HG03103 (cell line): ENCODE data around the gene F3.

Experiments used
- ATAC-seq: cut with Tn5 transposase; IDR thresholded peaks from one replicate; pipeline ENCODE4 v1.9.1; 2021; ENCODE audit warnings: low read depth; ENCODE audit not compliant: unreplicated experiment

Gene F3

DNA sequence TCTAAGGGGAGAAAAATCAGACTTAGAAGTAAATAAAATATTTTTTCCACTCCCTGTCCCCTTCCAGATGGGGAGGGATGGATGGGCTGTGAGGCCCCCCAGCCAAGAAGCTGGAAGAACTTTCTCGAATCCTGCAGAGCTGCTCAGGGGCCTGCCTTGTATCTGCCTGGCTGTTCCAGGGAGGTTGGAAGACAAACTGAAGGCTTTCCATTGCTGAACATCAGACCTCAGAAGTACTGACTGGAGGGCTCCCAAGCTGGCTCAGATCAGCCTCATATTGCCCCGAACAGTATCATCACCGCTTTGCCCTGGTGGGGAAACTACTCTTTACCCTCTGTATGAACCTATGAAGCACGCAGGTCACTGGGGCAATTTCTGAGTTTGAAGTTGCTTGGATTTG, 12.4 kb upstream of the F3 start:
- no peak for ATAC-seq

DNA sequence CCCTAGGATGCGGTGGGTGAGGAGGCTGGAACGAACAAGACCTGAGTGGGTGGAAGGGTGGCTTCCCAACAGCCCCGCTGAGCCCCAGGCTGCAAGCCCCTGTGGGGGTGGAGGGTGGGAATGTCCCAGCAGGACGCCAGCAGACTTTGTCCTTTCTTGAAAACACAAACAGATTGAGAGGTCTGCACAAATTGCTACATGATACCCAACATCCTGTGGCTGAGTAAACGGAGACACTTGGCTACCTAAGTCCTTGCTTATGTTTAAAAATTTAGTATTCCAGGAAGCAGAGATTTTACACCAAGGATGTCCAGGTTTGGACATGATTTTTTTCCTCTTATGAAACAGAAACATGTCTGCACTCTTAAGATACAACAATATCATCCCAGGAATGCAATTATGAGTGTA, 11.8 kb upstream of the F3 start:
- ATAC-seq, result no peak

DNA sequence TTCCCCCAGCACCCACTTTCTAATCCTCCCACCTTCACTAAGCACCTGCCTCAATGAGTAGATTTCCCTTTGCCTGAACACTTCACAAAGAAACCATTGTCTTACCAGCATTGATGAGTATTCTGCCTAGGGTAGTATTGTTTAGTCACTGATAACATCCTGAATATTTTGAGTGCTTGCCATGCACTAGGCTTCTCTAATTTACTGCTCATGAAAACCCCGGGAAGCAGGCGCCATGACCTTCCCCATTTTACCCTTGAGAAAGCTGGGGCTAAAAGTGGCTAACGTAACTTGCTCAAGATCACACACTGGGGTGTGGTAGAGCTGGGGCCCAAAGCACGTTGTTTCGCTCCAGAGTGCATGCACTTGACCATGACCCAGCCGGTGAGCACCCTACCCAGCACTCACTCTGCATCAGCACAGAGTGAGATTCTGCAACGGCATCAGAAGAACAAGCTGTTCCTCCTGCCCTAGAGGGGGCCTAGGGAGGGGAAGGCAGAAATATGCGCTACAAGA, 10.6 kb upstream of the F3 start:
- ATAC-seq, result no peak

DNA sequence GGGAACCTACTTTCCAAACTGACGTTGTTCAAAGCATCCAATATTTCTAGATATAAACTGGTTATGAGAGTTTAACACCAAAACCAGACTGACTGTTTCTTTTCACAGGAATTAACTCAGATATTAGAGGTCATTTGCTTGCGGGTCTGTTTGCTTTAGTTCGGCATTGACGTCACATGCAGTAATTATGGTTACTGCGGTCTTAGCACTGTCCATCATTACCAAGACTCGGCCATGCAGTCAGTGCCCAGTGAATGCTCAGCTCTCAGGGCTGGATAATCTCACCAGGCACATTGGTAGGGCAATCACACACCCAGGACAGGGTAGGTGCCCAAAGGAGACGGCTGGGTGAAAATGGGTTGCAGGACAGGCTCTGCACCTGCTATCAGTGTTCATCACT, 9.9 kb upstream of the F3 start:
- ATAC-seq, result no peak

DNA sequence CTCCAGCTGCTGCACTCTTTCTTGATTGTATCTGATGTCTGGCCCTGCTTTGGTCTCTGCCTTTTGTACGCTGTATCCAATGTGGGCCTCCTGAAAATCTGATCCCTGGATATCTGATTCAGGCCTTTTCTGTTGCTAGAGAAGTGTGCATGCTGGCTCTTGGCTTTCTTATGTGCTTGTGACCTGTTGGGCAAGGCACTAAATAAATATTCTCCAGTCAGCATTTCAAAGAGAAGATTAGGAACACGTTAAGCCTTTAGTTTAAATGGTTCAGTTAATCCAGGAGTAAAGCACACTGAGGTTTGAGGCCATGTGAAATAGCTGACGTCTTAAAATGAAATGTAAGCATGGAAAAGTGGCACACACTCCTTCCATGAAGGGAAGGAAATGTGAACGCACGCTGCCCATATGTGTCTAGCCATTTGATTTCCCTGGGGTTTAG, 9.3 kb upstream of the F3 start:
- no peak for ATAC-seq

DNA sequence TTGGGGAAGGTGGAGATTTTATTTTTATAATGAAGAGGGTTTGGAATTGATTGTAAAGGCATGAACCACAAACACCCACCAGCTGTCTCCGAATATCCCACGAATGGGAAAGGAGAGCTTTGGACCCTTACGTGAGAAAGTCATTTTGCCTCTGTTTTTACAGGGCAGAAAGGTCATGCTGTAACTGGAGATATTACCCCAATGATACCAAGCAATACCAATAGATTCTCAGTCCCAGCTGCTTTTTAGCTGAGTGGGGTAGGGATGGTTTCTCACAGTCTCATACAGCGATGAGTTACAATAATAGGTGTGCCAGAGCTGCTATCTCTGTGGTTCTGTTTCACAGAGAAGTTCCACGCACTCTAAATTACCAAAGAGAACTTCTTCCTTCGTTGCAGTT, 8.8 kb upstream of the F3 start:
- ATAC-seq, result no peak

DNA sequence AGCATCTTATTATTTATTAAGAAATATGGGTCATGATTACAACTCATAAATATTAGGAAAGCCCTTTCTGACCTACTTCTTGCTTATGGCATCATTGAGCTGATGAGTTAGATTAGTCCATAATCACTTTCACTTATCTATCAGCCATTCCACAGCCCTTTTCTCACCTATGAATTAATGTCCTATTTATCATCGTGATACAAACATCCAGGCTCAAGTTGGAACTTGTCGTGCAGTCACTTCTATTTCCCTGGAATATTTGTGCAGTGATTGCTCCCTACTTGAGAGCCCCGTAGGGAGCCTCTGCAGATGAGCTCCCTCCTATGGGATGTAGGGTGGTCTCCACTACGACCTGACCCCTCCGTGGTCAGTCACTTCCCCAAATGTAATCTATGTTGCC, 8.1 kb upstream of the F3 start:
- no peak for ATAC-seq

DNA sequence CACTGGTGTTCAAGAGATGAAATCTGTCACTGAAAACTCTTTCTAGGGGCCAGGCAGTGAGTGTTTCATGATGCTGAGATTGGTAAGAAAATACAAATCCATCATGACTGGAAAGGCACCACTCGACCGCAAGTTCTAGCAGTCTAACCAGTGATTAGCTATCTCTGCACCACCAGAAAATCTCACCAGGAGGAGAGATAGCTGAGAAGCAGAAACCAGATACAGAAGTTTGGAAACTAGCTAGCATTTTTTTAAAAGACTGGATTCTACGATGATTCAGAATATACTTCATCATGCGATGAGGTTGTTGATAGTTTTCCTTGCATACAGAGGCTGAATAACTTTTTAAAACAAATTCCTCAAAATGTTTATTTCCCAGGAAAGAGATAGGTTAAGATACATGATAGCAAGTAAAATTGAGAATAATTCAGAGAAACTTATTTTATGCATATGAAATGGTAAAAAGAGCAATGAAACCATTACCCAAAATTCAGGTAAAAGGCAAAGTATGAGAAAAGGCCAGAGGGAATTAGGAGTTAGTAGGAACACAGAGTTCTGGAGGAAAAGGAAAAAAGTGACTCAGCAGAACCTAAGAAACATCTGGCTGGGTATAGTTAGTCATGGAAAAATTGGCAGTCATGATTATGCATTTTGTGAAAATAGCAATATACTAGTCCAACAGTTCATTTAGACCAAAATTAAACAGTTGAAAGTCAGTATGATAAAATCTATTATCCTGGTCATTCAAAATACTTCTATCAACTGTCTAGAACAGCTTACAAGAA, 3.3 kb upstream of the F3 start:
- no peak for ATAC-seq

DNA sequence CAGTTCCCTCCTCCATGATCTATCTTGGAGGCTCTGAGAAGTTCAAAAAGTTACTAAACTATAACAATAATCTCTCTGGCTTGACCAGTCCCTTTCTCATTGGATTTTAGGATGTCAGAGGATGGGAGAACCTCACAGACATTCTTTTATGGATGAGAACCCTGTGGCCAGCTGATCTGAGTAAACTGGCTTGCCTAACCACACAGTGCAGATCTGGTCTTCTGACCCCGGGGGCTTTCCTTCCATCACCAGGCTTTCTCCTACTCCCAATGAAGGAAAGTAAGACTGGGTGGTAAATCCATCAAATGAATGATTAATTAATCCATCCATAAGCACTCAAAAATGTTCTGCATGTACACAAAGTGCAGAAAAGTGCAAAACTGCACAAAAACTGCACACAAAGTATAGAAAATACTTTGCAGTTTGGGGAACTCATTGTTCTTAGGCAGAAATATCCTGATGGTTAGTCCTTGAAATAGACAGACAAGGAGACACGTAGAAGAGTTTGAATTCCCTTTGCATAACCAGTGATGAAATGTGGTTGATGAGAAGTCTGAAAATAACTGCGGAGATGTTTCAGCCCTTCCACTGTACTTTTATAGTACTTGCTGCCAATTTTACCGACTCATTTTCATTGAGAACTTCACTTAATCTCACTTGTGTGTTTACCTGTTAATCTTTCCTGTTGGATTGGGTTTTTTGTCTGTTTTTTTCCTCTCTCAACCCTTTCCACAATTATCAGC, 2.5 kb upstream of the F3 start:
- ATAC-seq, result no peak

DNA sequence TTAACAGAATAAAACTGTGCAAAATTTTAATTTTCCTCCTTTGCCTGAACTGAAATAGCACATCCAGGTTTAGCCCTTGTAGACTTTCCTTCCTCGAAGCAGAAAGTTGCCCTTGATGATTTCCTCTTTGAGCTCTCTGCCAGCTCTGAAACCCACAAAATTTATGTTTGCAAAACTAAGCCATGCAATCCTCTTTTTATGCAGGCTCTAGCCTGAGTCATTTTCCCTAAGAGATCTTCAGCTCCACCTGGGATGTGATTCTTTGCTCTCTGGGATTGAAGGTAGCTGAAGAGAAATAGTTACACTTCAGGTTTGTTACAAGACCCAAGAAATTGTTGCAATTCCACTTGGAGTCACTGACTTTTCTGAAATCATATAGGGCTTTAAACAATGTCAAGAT, 1.4 kb upstream of the F3 start:
- no peak for ATAC-seq

DNA sequence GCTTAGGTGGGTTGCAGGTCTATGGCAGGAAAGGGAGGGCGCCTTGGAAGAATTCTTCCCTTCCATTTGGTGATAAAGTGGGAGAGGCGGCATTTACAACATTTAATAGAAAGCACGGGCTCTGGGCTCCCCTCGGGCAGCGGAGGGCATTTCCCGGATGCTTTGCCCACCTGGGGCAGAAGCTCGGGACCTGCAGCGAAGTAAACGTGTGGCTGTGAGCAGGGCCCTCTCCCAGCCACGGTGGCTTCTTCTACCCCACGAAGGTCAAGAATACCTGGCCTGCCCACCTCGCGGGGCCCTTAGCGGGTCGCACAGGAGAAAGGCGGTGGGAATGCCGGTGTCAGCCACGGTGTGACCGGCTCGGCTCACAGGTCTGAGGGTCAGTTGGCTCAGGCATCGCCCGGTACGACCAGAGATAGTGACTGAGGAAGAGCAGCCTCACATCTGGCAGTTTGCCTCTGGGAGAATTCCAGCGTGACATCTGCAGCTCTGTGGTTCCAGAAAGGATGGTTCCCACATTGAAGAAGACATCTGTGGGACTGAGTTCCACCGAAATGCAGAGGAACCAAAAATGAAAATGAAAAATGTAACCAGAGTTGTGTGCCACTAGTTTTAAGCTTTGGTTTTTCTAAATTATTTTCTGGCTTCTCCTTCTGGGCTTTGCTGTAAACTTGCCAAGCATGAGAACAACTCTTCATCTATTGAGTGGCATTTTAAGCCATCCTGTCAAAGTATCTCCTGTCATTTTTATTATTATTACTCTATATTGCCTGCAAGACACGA, 720 bp upstream of the F3 start:
- no peak for ATAC-seq

DNA sequence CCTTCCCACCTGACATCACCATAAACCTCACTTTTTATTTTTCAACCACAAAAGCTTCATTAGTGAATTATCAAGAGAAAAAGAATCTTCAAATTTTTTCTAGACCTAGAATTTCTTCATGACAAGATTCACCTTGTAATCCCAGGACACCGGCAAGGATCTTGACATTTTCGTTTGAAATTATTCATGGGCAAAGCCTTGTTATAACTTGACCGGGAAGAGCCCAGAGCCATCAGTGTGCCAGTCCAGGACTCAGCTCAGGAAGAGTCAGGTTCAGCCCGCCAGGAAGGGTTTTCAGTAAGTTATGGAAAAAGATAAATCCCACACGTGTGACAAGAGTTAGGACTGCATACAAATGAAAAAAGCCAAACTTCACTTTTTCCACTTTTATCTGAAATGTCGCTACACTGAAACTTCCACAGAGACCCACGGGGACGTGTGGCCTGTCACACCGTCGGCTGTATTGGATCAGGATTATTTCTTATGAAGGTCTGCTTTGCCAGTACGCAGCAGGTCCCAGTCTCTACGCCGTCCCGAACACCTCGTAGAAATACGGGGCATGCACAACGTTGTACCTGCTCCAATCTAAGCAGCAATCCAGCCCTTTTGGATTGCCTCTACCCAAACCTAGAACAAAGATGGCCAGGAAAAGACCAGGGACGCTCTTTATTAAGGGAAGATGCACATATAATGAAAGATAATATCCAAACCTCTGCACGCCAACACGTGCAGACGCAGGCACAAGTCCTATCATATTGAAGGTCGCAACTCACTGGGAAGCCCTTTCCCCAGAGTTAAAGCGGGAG, 916 bp downstream of the F3 start:
- ATAC-seq, result no peak

DNA sequence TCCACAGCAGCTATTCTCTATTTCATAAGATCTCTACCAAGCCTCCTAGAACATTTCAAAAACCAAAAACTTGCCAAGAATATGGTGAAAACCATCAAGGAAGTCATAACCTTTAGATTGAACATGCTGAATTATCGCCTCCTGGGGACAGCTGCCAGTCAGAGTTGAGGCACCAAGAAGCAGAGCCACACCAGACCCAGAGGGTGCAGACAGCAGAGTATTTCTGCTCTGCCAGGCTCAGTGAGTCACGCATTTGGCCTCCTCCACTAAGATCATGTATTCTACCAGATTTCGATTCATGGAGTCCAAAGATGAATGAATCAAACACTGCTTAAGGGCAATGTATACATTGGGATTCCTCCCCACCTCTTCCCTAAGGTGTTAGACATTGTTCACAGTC, 2.1 kb downstream of the F3 start:
- ATAC-seq, result no peak

DNA sequence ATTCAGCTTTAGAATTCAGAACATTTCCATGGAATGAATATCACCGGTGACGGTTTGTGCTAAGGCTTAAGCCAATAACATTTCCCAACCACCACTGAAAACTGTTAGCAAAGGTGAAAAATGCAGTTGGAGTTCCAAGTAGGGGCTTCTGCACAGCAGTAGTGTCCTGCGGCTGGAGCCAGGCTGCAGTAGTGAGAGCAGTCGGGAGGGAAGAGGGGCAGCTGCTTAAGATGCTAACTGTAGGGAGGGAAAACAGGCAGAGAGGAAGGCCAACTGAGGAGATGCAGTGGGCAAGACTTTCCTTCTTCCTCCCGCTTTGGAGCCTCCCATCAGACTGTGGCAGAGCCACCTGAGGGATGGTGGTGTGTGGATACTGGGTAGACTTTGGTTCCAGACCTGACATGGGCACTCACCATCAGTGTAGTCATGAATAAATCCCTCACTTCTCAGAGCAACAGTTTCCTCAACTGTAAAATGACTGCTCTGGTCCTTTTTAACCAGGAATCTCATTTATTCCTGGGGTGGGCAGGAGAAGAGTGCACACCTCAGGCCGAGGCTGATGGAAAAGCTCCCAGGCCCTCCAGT, 3.2 kb downstream of the F3 start:
- ATAC-seq, result no peak

DNA sequence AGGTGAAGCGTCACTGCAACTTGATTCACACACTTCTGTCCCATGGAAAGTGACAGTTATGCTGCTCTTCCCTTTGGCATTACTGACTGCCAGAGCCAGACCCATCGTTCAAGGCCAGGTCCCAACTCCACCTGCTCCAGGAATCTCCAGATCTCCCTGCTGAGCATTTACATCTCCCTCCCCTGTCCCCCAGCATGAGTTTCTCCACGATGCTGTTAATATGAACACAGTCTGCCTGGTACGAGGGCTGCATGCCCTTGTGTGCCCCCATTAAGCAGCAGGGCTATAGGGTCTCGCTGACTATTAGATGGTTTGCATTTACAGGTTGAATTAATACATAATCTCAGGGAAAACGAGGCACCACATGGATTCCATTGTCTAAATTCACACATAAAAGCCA, 4.3 kb downstream of the F3 start:
- no peak for ATAC-seq

DNA sequence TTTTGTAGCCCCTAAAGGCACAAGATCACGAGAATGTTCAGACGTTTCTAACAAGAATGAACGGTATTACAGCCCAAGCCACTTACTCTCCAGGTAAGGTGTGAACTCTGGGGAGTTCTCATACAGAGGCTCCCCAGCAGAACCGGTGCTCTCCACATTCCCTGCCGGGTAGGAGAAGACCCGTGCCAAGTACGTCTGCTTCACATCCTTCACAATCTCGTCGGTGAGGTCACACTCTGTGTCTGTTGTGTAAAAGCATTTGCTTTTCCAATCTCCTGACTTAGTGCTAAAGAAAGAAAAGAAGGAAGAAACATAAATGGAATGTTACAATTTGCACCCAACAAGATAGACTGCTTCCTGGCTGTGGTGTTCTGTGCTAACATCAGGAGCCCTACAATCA, 5.7 kb downstream of the F3 start:
- ATAC-seq, result no peak

DNA sequence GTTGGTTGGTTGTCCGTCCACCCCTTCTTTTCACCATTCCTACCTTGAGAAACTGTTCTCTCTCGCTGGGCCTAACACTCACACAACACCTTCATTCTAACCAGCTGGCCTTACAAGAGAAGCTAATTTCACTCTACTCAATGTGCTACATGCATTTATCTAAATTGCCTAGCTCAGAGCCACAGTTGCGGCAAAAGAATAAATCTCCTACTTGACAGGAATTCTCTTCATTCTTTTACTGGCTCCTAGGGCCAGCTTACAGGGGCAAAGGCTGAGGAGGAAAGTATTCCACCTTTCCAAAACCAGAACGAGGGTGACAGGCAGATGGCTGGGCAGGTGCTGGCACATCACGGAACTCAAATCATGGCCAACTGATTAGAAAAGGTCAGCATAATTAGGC, 6.5 kb downstream of the F3 start:
- ATAC-seq, result no peak

DNA sequence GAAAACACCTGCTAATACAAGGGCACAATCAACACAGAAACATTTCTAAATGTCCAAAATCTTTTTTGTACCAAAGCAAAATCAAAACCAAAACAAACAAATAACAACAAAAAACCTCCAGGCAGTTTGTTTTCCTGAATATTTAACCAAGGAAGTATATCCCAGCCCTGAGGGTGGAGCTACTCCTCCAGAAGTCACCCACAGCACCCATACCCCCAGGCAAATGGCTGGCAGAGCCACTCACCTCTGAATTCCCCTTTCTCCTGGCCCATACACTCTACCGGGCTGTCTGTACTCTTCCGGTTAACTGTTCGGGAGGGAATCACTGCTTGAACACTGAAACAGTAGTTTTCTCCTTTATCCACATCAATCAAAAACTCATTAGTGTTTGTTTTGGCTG, 9.5 kb downstream of the F3 start:
- ATAC-seq, result no peak

DNA sequence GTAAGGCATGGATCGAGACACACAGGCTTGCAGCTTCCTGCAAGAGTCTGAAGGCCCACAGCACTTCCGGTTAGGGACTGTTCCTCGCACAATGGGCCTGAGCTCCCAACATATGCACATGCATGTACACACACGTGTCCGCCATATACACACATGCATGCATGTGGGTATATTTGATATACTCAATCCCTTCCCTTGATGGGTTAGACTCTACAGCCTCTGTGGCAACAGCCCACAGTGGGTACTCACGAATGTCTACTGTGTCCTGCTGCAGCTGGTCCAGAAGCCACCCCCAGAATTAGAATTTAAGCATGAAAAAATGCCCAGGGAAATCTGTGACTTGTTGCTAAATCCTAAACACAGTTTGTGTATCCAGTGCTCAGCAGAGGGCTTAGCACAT, 9.9 kb downstream of the F3 start:
- no peak for ATAC-seq

DNA sequence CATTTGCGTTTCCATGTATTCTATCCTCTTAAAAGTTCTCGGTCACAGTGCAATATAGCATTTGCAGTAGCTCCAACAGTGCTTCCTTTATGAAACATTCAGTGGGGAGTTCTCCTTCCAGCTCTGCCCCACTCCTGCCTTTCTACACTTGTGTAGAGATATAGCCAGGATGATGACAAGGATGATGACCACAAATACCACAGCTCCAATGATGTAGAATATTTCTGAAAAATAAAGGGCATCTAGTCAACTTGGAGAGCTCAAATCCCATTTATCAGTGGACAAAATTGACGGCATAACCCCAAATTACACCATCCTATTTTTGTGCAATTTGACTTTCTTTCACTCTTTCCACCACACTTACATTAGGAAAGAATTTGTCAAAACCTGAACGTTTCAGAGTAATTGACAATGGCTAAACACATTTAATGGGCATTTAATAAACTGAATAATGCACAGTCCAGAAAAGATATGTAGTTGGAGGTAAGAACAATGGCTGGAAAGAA, 11.1 kb downstream of the F3 start:
- ATAC-seq, result no peak
